Astrocyte (in vitro differentiated cells and primary cell): Measurements from ENCODE around the gene F13B. TPM values are rescaled to one million over a fixed set of nuclear protein-coding genes. Genes with fewer than 3 reads are reported as not detected.

Source experiments
- DNase-seq: peaks from one replicate; pipeline ENCODE4 v3.0.0-alpha.2; 2010; ENCODE audit warnings: low read depth
- FAIRE-seq: peaks from 2 replicates; lab custom pipeline; 2011; peaks lifted over from hg19 to GRCh38; lab: Jason Lieb, UNC
- H2AFZ ChIP-seq: 2 replicates; pipeline ENCODE4 v1.6.0; 2012; ENCODE audit warnings: low read depth, low read length, inconsistent platforms
- H3K27ac ChIP-seq: 2 replicates; pipeline ENCODE4 v1.5.1; 2011; ENCODE audit warnings: low read depth, low read length, inconsistent platforms
- H3K27me3 ChIP-seq: 2 replicates; pipeline ENCODE4 v1.6.0; 2011; ENCODE audit warnings: low read length, inconsistent platforms; ENCODE audit not compliant: insufficient read depth
- H3K36me3 ChIP-seq: 2 replicates; pipeline ENCODE4 v1.5.1; 2011; ENCODE audit warnings: low read length, inconsistent platforms; ENCODE audit not compliant: insufficient read depth
- H3K4me1 ChIP-seq: 2 replicates; pipeline ENCODE4 v1.5.1; 2011; ENCODE audit warnings: low read length, inconsistent platforms; ENCODE audit not compliant: insufficient read depth
- H3K4me2 ChIP-seq: 2 replicates; pipeline ENCODE4 v1.6.0; 2012; ENCODE audit warnings: low read length, inconsistent platforms
- H3K4me3 ChIP-seq: 2 replicates; pipeline ENCODE4 v1.5.1; 2011; ENCODE audit warnings: low read depth, mild to moderate bottlenecking, low read length, inconsistent platforms; ENCODE audit not compliant: insufficient read depth
- H3K79me2 ChIP-seq: 2 replicates; pipeline ENCODE4 v1.6.0; 2012; ENCODE audit warnings: mild to moderate bottlenecking, low read length, inconsistent platforms; ENCODE audit not compliant: insufficient read depth
- H3K9ac ChIP-seq: 2 replicates; pipeline ENCODE4 v1.6.0; 2012; ENCODE audit warnings: mild to moderate bottlenecking, low read length, inconsistent platforms
- H3K9me3 ChIP-seq: 2 replicates; pipeline ENCODE4 v1.5.1; 2012; ENCODE audit warnings: low read depth, mild to moderate bottlenecking, low read length, inconsistent platforms; ENCODE audit not compliant: insufficient read depth
- H4K20me1 ChIP-seq: 2 replicates; pipeline ENCODE4 v1.6.0; 2012; ENCODE audit warnings: low read length, inconsistent platforms; ENCODE audit not compliant: insufficient read depth
- H3K27ac Mint-ChIP-seq: one replicate; pipeline ENCODE4 v1.8.0; 2021; ENCODE audit warnings: mild to moderate bottlenecking, mixed read lengths; ENCODE audit not compliant: unreplicated experiment
- H3K27me3 Mint-ChIP-seq: one replicate; pipeline ENCODE4 v1.8.0; 2021; ENCODE audit warnings: low read depth, mixed read lengths; ENCODE audit not compliant: unreplicated experiment
- H3K36me3 Mint-ChIP-seq: one replicate; pipeline ENCODE4 v1.8.0; 2021; ENCODE audit warnings: low read depth, mixed read lengths; ENCODE audit not compliant: unreplicated experiment
- H3K4me1 Mint-ChIP-seq: one replicate; pipeline ENCODE4 v1.8.0; 2021; ENCODE audit warnings: low read depth, mixed read lengths; ENCODE audit not compliant: unreplicated experiment
- H3K4me3 Mint-ChIP-seq: one replicate; pipeline ENCODE4 v1.8.0; 2021; ENCODE audit warnings: mild to moderate bottlenecking, moderate library complexity, mixed read lengths; ENCODE audit not compliant: unreplicated experiment
- H3K9me3 Mint-ChIP-seq: one replicate; pipeline ENCODE4 v1.8.0; 2021; ENCODE audit warnings: mild to moderate bottlenecking, mixed read lengths; ENCODE audit not compliant: unreplicated experiment
- CTCF ChIP-seq: IDR thresholded peaks from 2 replicates; pipeline ENCODE4 v1.5.1; 2011; ENCODE audit warnings: low read depth, mild to moderate bottlenecking, inconsistent platforms, low read length, moderate library complexity; ENCODE audit not compliant: insufficient read depth
- EZH2 ChIP-seq: IDR thresholded peaks from 2 replicates; pipeline ENCODE4 v1.6.1; 2012; ENCODE audit warnings: mild to moderate bottlenecking, low read length, inconsistent platforms; ENCODE audit not compliant: insufficient read depth
- total RNA-seq: library from RNA; stranded (reverse); gene quantifications from 2 replicates; pipeline ENCODE4 v1.2.1, GENCODE V29; 2021

F13B gene
- total RNA-seq, 1 donor from 2014 or later, result not detected

GRCh38 chr1:197083474-197083873, 16.4 kb upstream of the F13B start:
- Histone ChIP-seq H3K79me2 (no peaks in the 10 kb centered on the region), H3K36me3 (peaks cover 24% of the 10 kb centered on the region), H3K9me3 (peaks cover 10% of the 10 kb centered on the region), H3K4me3 (no peak overlapping the region), H3K27me3 (no peaks in the 10 kb centered on the region), H3K27ac (no peak overlapping the region), H2AFZ (no peak overlapping the region), H3K4me1 (no peaks in the 10 kb centered on the region), H4K20me1 (no peaks in the 10 kb centered on the region), H3K4me2 (no peak overlapping the region), H3K9ac (no peak overlapping the region)
- FAIRE-seq, result no peak
- no peak overlapping the region for H3K4me3 Mint-ChIP-seq
- no peaks in the 10 kb centered on the region for H3K27me3 Mint-ChIP-seq
- no peak for TF ChIP-seq EZH2
- TF ChIP-seq CTCF, result no peak
- H3K27ac Mint-ChIP-seq, result no peak overlapping the region
- DNase-seq, result no peak
- peaks cover 8% of the 10 kb centered on the region for H3K36me3 Mint-ChIP-seq
- H3K9me3 Mint-ChIP-seq, result peaks cover 14% of the 10 kb centered on the region
- no peaks in the 10 kb centered on the region for H3K4me1 Mint-ChIP-seq

- H3K9me3 Mint-ChIP-seq, result peaks cover 14% of the 10 kb centered on the region
- no peak overlapping the region for H3K4me3 ChIP-seq
- no peaks in the 10 kb centered on the region for H3K4me1 Mint-ChIP-seq
- no peak overlapping the region for H3K27ac ChIP-seq
- H2AFZ ChIP-seq, result no peak overlapping the region
- peaks cover 10% of the 10 kb centered on the region for H3K9me3 ChIP-seq
- no peak overlapping the region for H3K27ac Mint-ChIP-seq
- H3K36me3 ChIP-seq, result peaks cover 15% of the 10 kb centered on the region
- TF ChIP-seq CTCF, result no peak
- no peak for TF ChIP-seq EZH2
- no peaks in the 10 kb centered on the region for H3K79me2 ChIP-seq
- no peaks in the 10 kb centered on the region for H4K20me1 ChIP-seq
- no peak for FAIRE-seq
- H3K27me3 ChIP-seq, result no peaks in the 10 kb centered on the region
- H3K4me2 ChIP-seq, result no peak overlapping the region
- H3K4me1 ChIP-seq, result no peaks in the 10 kb centered on the region
- H3K36me3 Mint-ChIP-seq, result peaks cover 8% of the 10 kb centered on the region
- no peak overlapping the region for H3K9ac ChIP-seq
- no peak for DNase-seq
- H3K27me3 Mint-ChIP-seq, result no peaks in the 10 kb centered on the region
- no peak overlapping the region for H3K4me3 Mint-ChIP-seq
Observed at GRCh38 chr1:197081117-197081753, 14.2 kb upstream of the F13B start.

DNA sequence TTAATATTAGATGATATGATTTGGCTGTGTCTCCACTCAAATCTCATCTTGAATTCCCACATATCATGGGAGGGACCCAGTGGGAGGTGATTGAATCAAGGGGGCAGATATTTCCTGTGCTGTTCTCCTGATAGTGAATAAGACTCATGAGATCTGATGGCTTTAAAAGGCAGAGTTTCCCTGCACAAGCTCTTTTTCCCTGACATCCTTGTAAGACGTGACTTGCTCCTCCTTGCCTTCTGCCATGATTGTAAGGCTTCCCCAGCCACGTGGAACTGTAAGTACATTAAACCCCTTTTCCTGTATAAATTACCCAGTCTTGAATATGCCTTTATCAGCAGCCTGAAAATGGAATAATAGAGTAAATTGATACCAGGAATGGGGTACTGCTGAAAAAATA, 13.3 kb upstream of the F13B start:
- DNase-seq (no peak), FAIRE-seq (no peak)
- H3K79me2 ChIP-seq, result no peaks in the 10 kb centered on the region
- no peak overlapping the region for H3K4me2 ChIP-seq
- no peaks in the 10 kb centered on the region for H4K20me1 ChIP-seq
- H3K27ac Mint-ChIP-seq, result no peak overlapping the region
- no peak overlapping the region for H2AFZ ChIP-seq
- peaks cover 14% of the 10 kb centered on the region for H3K36me3 ChIP-seq
- H3K27me3 ChIP-seq, result no peaks in the 10 kb centered on the region
- H3K9me3 ChIP-seq, result peaks cover 10% of the 10 kb centered on the region
- H3K4me3 Mint-ChIP-seq, result no peak overlapping the region
- H3K9me3 Mint-ChIP-seq, result peaks cover 14% of the 10 kb centered on the region
- H3K4me1 Mint-ChIP-seq, result no peaks in the 10 kb centered on the region
- no peaks in the 10 kb centered on the region for H3K4me1 ChIP-seq
- H3K27ac ChIP-seq, result no peak overlapping the region
- no peaks in the 10 kb centered on the region for H3K27me3 Mint-ChIP-seq
- H3K36me3 Mint-ChIP-seq, result peaks cover 8% of the 10 kb centered on the region
- H3K4me3 ChIP-seq, result no peak overlapping the region
- TF ChIP-seq CTCF (no peak), EZH2 (no peak)
- no peak overlapping the region for H3K9ac ChIP-seq
